Hippocampal formation (tissue), 2 donors: Measurements from ENCODE around the gene COL4A1.
"Not testable (repeated sequence)": the region's sequence is repeated elsewhere in the genome, so short reads cannot be mapped to it uniquely, and the experiment has no call there.

Experiments used
- DNase-seq, 2 donors: peaks; one replicate each; lab custom pipeline; 2025; lab: John Stamatoyannopoulos, UW

The COL4A1 gene

GRCh38 chr13:110324026-110324749, 17.2 kb upstream of the COL4A1 start:
- no peak for DNase-seq

- no peak for DNase-seq
These were observed 16.4 kb upstream of the COL4A1 start for GRCh38 chr13:110323172-110323891.

GRCh38 chr13:110322828-110323171, 15.8 kb upstream of the COL4A1 start:
- no peak for DNase-seq

- no peak for DNase-seq
These were observed 15.3 kb upstream of the COL4A1 start for GRCh38 chr13:110322126-110322827.

GRCh38 chr13:110321573-110321972, 14.6 kb upstream of the COL4A1 start:
- not testable (repeated sequence) for DNase-seq

DNA sequence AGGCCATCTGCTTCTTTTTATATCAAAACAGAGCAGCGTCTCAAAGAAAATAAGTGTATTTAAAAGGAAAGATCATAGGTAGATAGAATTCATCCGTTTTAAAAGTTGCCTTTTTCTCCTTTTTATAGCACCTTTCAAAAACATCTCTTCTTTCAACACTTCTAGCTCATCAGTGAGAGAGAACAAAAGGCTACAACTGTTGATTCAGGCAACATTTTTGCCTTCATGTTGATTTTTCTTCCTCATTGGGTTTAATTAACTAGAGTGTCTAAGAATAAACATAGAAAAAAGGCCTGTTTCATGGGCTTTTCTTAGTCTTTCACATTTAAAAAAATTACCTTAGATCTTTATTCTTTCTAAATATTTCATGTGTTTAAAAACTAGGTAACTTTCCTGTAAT, 13.7 kb upstream of the COL4A1 start:
- DNase-seq: no peak

DNA sequence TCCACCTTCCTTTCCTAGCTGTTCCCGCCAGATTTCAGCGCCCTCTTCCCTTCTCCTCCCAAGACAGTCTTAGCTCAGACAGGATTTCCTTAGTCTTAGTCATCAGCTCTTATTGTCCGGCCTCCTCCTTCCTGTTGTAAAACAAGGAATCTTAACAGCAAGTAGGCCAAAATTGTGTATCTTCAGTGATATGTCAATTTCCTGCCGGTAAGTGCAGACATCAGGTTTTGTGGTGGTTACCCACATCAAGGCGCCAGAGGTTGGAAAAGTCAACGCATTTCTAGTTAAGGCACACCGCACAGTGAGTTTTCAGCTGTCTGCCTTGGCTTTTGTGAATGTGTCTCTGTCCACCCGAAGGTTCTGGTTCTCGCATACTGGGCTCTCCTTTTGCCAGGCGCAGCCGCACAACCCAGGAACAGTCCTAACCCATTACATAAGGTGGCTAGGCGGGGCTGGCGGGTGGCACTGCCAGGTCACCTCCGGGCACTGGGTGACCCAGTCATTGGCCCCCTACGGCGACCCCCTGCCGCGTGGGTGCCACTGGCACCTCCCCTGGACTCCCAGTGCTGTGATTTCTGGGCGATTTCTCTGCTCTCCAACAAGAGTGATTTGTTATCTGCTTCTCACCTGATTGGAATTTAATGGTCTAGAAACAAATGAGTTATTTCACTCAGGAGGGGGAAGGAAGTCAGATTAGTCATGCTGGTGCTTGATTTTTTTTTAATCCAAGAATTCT, 13.0 kb upstream of the COL4A1 start:
- no peak for DNase-seq

GRCh38 chr13:110319397-110319773, 12.4 kb upstream of the COL4A1 start:
- no peak for DNase-seq

GRCh38 chr13:110318920-110319319, 12.0 kb upstream of the COL4A1 start:
- DNase-seq: no peak

DNA sequence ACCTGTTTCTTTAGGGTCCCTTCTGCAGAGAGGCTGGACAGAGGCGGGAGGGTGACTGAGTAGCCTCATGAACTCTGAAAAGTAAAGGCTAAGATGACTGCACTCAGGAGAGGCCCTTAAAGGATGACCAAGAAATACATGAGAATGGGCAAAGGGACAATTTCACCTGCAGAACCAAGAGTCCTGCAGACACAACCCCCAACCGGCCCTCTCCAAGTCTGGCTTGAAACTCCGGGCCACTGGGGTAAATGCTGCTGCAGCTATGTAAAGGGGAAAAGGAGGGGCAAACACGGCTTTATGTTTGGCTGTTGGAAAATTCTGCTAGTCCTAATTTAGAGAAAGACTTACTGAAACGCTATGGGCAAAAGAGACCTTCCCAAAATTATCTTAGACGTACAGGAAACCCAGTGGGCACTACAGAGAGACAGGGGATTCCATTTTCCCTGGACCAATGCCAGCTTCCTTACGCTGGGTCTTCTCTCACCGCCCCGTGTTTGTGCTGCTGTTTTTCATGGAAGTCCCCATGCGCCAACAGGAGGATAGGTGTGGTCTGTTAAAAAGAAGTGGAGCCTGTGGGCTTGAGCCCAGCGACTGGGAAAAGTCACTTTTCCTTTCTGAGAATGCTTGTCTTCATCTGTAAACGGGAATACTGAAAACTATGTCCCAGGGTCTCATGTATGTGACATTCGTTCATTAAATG, 10.7 kb upstream of the COL4A1 start:
- DNase-seq: no peak

- DNase-seq: no peak
These were observed 10.1 kb upstream of the COL4A1 start for GRCh38 chr13:110317093-110317492.

- no peak for DNase-seq
These were observed 9.2 kb upstream of the COL4A1 start for GRCh38 chr13:110316196-110316595.

GRCh38 chr13:110314516-110315245, 7.7 kb upstream of the COL4A1 start:
- DNase-seq: no peak

DNA sequence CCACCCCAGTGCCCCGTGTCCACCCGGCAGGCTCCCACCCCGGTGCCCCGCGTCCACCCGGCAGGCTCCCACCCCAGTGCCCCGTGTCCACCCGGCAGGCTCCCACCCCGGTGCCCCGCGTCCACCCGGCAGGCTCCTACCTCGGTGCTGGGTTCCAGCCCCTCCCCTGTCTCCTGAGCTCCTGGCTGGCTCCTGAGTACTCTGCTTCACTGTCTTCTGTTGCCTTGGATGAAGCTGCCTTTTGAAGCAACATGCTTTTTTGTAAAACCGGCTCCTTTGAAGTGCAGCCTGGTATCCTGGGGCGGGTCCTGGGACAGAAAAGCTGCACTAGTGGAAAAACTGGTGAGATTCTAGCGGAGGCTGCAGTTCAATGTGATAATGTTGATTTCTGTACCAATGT, 6.8 kb upstream of the COL4A1 start:
- not testable (repeated sequence) for DNase-seq

- DNase-seq: not testable (repeated sequence)
These were observed 6.3 kb upstream of the COL4A1 start for GRCh38 chr13:110313261-110313660.

- no peak for DNase-seq
These were observed 5.5 kb upstream of the COL4A1 start for GRCh38 chr13:110312339-110313031.

- no peak for DNase-seq
These were observed 4.7 kb upstream of the COL4A1 start for GRCh38 chr13:110311443-110312338.

- DNase-seq: no peak
These were observed 3.8 kb upstream of the COL4A1 start for GRCh38 chr13:110310541-110311442.
